WI38 (cell line): Measurements from ENCODE around the gene ZKSCAN2.

Experiments used
- H3K4me3 ChIP-seq: 2 replicates; pipeline ENCODE4 v1.5.1; 2011; ENCODE audit warnings: low read depth, mild to moderate bottlenecking, control low read depth, low read length
- TF ChIP-seq, protein P1 (sequence below): IDR thresholded peaks from 2 replicates; pipeline ENCODE4 v1.5.1; 2012; ENCODE audit warnings: low read depth, mild to moderate bottlenecking, control low read depth, low read length

ZKSCAN2 gene

DNA sequence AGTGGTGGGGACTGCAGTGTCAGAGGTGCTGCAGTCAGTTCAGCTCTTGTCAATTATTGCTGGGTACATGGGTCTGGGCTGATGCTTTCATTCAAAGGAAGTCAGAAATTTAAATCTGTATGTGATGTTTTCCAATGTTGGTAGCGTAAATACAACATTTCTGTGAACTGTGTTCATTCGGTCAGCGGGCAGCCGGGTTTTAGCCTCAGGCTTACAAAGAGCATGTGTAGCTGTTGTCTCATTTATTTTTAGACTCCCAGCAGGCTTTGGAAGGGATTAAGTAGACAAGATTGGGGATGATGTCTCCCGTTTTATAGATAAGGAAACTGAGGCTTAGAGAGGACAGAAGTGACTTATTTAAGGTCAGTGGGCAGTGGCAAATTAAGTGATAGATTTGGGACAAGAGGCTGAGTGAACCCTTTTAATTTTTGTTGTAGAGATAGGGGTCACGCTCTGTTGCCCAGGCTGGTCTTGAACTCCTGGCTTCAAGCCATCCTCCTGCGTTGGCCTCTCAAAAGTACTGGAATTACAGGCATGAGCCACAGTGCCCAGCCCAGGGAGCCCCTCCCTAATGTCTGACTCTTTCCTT is 32.8 kb downstream of the ZKSCAN2 start:
- TF ChIP-seq, protein P1, sequence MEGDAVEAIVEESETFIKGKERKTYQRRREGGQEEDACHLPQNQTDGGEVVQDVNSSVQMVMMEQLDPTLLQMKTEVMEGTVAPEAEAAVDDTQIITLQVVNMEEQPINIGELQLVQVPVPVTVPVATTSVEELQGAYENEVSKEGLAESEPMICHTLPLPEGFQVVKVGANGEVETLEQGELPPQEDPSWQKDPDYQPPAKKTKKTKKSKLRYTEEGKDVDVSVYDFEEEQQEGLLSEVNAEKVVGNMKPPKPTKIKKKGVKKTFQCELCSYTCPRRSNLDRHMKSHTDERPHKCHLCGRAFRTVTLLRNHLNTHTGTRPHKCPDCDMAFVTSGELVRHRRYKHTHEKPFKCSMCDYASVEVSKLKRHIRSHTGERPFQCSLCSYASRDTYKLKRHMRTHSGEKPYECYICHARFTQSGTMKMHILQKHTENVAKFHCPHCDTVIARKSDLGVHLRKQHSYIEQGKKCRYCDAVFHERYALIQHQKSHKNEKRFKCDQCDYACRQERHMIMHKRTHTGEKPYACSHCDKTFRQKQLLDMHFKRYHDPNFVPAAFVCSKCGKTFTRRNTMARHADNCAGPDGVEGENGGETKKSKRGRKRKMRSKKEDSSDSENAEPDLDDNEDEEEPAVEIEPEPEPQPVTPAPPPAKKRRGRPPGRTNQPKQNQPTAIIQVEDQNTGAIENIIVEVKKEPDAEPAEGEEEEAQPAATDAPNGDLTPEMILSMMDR, result no peak
- no peak overlapping the region for H3K4me3 ChIP-seq

- TF ChIP-seq, protein P1, result no peak
Observed at GRCh38 chr16:25223964-25224363, 33.7 kb downstream of the ZKSCAN2 start.

DNA sequence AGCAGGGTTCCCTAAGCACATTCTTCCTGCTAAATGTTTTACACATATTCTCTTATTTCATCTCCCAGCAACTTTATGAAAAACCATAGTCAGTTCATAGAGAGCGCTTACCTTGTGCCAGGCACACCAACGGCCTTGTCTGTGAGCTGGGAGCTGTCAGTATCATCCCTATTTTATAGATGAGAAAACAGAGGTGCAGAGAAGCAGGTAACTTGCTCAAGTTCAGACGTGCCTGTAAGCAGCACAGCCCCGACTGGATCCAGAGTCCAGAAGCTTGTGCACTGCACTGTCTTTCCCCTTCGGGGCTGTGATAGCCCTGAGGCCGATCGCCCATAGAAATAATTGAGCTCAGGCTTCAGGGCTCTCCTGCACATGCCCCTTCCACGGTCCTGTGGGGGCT is 34.7 kb downstream of the ZKSCAN2 start:
- no peak overlapping the region for H3K4me3 ChIP-seq

More at GRCh38 chr16:25223964-25224363, 33.7 kb downstream of the ZKSCAN2 start:
- no peak overlapping the region for H3K4me3 ChIP-seq

DNA sequence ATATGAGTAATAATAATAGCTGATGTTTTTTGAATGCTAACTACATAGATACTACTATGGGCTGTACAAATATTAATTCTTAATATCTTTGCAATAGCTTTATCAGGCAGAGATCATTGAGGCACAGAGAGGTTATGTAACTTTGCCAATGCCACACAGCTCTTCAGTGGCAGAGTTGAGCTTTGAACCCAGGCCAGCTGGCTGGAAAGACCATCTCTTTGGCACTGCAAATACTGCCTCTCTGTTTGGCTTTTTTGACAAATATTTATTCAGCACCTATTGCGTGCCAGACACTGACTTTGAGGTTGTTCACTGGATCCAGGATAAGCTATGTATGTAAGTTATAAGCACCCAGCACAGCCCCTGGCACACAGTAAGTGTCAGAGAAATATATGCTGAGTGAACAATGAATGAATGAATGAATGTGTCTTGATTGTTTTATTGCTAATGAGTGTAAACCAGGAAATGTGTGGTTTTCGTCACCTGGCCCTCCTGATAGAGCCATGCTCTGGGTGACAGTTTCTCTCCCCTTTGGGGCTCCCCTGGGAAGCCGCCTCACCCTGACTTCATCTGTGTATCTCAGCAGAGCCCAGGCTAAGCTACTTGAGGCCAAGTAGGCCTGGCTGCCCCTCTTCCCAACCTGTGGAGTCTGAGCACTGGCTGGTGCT is 38.4 kb downstream of the ZKSCAN2 start:
- TF ChIP-seq, protein P1, result no peak

More for the DNA sequence above, 34.7 kb downstream of the ZKSCAN2 start:
- TF ChIP-seq, protein P1, result no peak

DNA sequence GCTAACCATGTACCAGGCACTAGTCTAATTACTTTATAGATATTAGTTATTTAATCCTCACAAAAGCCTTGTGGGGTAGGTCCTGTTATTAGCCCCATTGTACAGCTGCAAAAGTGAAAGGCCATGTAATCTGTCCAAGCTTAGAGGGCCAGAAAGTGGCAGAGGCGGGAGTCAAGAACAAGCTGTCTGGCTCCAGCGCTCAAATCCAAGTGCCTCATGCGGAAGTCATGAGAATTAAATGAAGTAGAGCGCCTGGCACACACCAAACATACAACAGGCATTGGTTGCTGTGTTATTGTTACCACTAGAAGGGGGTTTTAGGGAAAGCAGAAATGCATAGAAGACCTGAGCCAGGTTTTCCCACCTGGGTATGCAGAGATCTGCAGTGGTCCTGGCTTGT is 39.7 kb downstream of the ZKSCAN2 start:
- H3K4me3 ChIP-seq, result no peak overlapping the region
- TF ChIP-seq, protein P1, result no peak

More for the DNA sequence above, 38.4 kb downstream of the ZKSCAN2 start:
- H3K4me3 ChIP-seq, result no peak overlapping the region

GRCh38 chr16:25217112-25217511 is 40.5 kb downstream of the ZKSCAN2 start:
- H3K4me3 ChIP-seq, result no peak overlapping the region
- TF ChIP-seq, protein P1, result no peak

DNA sequence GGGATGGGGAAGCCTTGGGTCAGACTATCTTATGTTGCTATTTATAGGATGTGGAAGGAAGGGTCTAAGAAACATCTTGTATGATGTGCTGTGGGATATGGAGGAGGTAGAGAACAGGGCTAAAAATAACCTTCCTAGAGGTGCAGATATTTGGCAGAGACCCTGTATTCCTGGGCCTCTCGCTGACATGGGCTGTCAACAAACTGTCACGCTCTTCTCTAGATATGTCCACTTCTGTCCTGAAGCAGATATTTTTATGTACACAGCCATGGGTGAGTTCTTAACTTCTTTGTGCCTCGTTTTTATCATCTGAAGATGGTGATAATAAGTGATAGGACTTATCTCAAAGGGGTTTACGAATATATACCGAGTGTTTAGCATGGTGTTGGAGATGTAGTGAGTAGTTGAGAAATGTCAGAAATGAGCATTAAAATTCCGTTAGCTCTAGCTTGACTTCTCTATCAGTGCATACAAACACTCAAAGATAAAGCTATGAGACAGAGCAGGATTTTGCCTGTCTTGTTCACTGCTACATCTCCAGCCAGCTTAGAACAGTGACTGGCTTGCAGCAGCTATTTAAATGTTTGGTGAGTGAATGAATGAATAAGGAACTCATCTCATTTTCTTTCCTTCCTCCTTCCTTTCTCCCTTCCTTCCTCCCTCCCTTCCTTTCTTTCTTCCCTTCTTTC is 43.8 kb downstream of the ZKSCAN2 start:
- H3K4me3 ChIP-seq, result no peak overlapping the region
- TF ChIP-seq, protein P1, result no peak
